Measurements from ENCODE around the gene GNPTG.

Gene GNPTG

GRCh38 chr16:1401061-1401757, 49.5 kb downstream of the GNPTG start:
- DNase-seq, result no peak

- no peak for DNase-seq
Measured at GRCh38 chr16:1401758-1402154, 50.0 kb downstream of the GNPTG start.

GRCh38 chr16:1403036-1403435, 51.3 kb downstream of the GNPTG start:
- DNase-seq, result no peak

GRCh38 chr16:1403733-1404132, 52.0 kb downstream of the GNPTG start:
- DNase-seq, result no peak

GRCh38 chr16:1407753-1408152, 56.0 kb downstream of the GNPTG start:
- DNase-seq, result no peak

DNA sequence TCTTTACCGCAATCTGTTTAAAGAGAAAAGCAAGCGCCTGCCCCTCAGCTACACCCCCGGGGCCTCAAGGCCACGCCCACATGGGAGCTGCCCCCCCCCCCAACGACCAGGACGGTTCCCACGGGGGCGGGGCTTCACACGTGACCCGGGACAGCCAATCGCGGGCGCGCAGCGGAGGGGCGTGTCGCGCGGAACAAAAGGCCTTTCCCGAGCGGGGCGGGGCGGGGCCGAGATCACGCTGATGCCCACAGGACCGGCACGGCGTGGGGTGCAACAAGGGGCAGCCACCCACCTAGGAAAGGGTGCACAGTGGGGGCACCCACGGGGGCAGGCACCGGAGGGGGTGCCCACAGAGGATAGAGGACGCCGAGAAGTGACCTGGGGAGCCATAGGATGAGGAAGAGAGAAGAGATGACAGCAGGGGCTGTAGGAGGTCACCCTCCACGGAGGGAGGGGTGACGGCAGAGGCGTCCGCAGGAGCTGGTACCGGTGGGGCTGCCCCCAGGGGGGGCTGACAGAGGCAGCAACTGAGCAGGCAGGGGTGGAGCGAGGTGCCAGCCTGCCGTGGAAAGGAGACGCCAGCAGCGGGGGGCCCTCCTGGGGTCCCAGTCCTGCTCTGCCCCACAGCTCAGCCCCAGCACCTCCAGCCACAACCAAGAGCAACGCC, 56.6 kb downstream of the GNPTG start:
- DNase-seq, result peak; percentile 99

- no peak for DNase-seq
Measured at GRCh38 chr16:1412847-1413246, 61.1 kb downstream of the GNPTG start.
